ENCODE results near the gene ZBTB8B. TPM values are rescaled to one million over a fixed set of nuclear protein-coding genes. Genes with fewer than 3 reads are reported as not detected.
A peak's percentile ranks its signal among the peaks of the same experiment; 100 is the strongest.

ZBTB8B gene
- total RNA-seq, 1 donor from 2014 or later: 0.08 TPM

- no peak overlapping the region for H3K4me3 Mint-ChIP-seq (ENCODE audit: unreplicated experiment)
- no peak overlapping the region for H3K27ac Mint-ChIP-seq (ENCODE audit: unreplicated experiment)
- peaks cover 3% of the 10 kb centered on the region for H3K4me1 Mint-ChIP-seq (ENCODE audit: unreplicated experiment)
- no peak for DNase-seq (ENCODE audit: extremely low spot score, unreplicated experiment)
- H3K27me3 Mint-ChIP-seq (ENCODE audit: unreplicated experiment): no peaks in the 10 kb centered on the region
- no peaks in the 10 kb centered on the region for H3K9me3 Mint-ChIP-seq (ENCODE audit: unreplicated experiment)
- no peaks in the 10 kb centered on the region for H3K36me3 Mint-ChIP-seq (ENCODE audit: unreplicated experiment)
- no peak for TF ChIP-seq CTCF (IDR thresholded peaks at IDR 0.05)
Measured at GRCh38 chr1:32489774-32490454, 25.0 kb downstream of the ZBTB8B start.

- Mint-ChIP-seq H3K27me3 (ENCODE audit: unreplicated experiment) (no peaks in the 10 kb centered on the region), H3K4me1 (ENCODE audit: unreplicated experiment) (peaks cover 9% of the 10 kb centered on the region), H3K4me3 (ENCODE audit: unreplicated experiment) (no peak overlapping the region), H3K9me3 (ENCODE audit: unreplicated experiment) (no peaks in the 10 kb centered on the region), H3K27ac (ENCODE audit: unreplicated experiment) (no peak overlapping the region), H3K36me3 (ENCODE audit: unreplicated experiment) (no peaks in the 10 kb centered on the region)
- no peak for DNase-seq (ENCODE audit: extremely low spot score, unreplicated experiment)
- no peak for TF ChIP-seq CTCF (IDR thresholded peaks at IDR 0.05)
Measured at GRCh38 chr1:32491386-32491785, 26.5 kb downstream of the ZBTB8B start.

- Mint-ChIP-seq H3K36me3 (ENCODE audit: unreplicated experiment) (no peaks in the 10 kb centered on the region), H3K27me3 (ENCODE audit: unreplicated experiment) (no peaks in the 10 kb centered on the region), H3K27ac (ENCODE audit: unreplicated experiment) (no peak overlapping the region), H3K4me1 (ENCODE audit: unreplicated experiment) (peaks cover 13% of the 10 kb centered on the region), H3K4me3 (ENCODE audit: unreplicated experiment) (no peak overlapping the region), H3K9me3 (ENCODE audit: unreplicated experiment) (no peaks in the 10 kb centered on the region)
- no peak for DNase-seq (ENCODE audit: extremely low spot score, unreplicated experiment)
- TF ChIP-seq CTCF (IDR thresholded peaks at IDR 0.05): no peak
Measured at GRCh38 chr1:32494196-32494595, 29.3 kb downstream of the ZBTB8B start.

- no peaks in the 10 kb centered on the region for H3K27me3 Mint-ChIP-seq (ENCODE audit: unreplicated experiment)
- peaks cover 16% of the 10 kb centered on the region for H3K4me1 Mint-ChIP-seq (ENCODE audit: unreplicated experiment)
- TF ChIP-seq CTCF (IDR thresholded peaks at IDR 0.05): no peak
- H3K9me3 Mint-ChIP-seq (ENCODE audit: unreplicated experiment): no peaks in the 10 kb centered on the region
- H3K36me3 Mint-ChIP-seq (ENCODE audit: unreplicated experiment): no peaks in the 10 kb centered on the region
- H3K4me3 Mint-ChIP-seq (ENCODE audit: unreplicated experiment): no peak overlapping the region
- DNase-seq (ENCODE audit: extremely low spot score, unreplicated experiment): no peak
- no peak overlapping the region for H3K27ac Mint-ChIP-seq (ENCODE audit: unreplicated experiment)
Measured at GRCh38 chr1:32494711-32495337, 30.0 kb downstream of the ZBTB8B start.

- peak overlapping the region; percentile 70 for H3K27ac Mint-ChIP-seq (ENCODE audit: unreplicated experiment)
- H3K27me3 Mint-ChIP-seq (ENCODE audit: unreplicated experiment): no peaks in the 10 kb centered on the region
- no peaks in the 10 kb centered on the region for H3K36me3 Mint-ChIP-seq (ENCODE audit: unreplicated experiment)
- no peak for TF ChIP-seq CTCF (IDR thresholded peaks at IDR 0.05)
- no peaks in the 10 kb centered on the region for H3K9me3 Mint-ChIP-seq (ENCODE audit: unreplicated experiment)
- DNase-seq (ENCODE audit: extremely low spot score, unreplicated experiment): no peak
- no peak overlapping the region for H3K4me3 Mint-ChIP-seq (ENCODE audit: unreplicated experiment)
- peaks cover 23% of the 10 kb centered on the region for H3K4me1 Mint-ChIP-seq (ENCODE audit: unreplicated experiment)
Measured at GRCh38 chr1:32496127-32496526, 31.3 kb downstream of the ZBTB8B start.

Measured in osteocyte (in vitro differentiated cells).